NCI-H82 (cell line): Measurements from ENCODE around the gene TGM3.

Experiments
- DNase-seq: peaks from one replicate; lab custom pipeline; 2025; lab: John Stamatoyannopoulos, UW

The TGM3 gene

GRCh38 chr20:2379511-2380229 lies 83.9 kb downstream of the TGM3 start:
- no peak for DNase-seq

- no peak for DNase-seq
Observed at GRCh38 chr20:2380601-2381000, 84.8 kb downstream of the TGM3 start, which contains the start of gene TGM6. TGM6 (plus strand) TSS chr20:2380901; CDS start chr20:2380969, 68 bp downstream.

GRCh38 chr20:2381303-2381702 lies 85.5 kb downstream of the TGM3 start:
- no peak for DNase-seq

DNA sequence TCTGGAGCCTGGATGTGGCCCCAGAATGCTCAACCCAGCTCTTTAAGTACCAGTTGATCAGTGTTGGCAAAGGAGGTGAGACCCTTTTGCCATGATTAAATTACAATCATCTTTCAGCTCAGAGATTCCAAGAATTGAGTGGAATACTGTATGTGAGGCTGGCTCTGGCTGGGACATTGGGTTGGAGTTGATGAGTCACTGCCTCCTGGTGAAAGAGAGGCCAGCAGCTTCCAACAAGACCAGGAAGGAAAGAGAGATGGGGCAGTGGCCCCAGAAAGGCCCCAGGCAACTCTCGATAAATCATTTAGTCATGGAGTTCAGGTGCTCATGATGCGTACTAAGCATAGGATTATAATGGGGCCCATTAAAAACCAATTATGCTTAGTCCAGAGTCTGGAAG lies 87.0 kb downstream of the TGM3 start:
- DNase-seq, result peak; percentile 7

GRCh38 chr20:2385026-2385425 lies 89.2 kb downstream of the TGM3 start:
- DNase-seq, result no peak

- peak; percentile 32 for DNase-seq
Observed at GRCh38 chr20:2385496-2385895, 89.7 kb downstream of the TGM3 start.

DNA sequence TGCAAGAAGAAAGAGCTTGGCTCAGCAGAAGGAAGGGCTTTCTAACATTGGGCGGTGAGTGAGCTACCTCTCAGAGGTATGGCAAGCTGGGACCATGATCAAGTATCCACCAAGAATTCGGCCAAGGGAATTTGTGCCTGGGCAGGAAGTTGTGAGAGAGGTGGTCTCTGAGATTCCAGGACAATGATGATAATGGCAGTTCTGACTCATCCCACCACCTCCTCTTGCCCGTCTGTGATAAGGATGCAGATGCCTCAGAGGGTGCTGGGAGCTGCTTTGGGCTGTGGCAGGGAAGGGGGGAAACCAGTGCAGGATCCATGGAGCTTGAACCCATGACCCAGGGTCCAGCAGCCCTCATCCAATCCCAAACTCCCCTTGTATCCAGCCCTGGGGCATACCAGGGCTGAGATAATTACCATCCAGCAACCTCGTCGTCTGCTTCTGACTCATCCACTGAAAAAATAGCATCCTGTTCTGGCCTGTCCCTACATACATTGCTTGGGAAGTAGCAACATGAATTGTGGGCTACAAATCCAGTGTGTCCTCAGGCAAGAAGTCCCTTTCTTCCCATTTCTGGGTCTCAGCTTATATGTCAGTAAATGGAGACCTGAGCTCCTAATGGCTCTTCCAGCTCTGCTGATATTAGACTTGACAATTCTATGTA lies 90.8 kb downstream of the TGM3 start:
- DNase-seq, result no peak

DNA sequence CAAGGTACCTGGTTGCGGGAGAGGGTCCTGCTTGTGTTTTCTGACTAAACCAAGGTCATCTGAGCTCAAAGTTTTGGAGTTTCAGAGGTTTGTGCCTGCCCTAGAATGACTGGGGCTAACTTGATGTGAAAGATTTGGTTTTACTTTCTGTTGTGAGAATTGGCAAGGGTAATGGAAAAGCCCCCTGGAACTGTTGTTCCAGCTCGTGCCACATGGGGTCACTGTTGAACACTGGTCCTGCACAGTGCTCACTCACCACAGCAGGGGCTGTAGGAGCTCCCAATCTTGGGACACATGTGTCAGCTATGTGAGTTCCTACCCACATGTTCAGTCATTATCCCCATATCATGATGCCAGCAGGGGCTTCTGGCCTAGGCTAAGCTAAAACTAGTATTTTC lies 91.4 kb downstream of the TGM3 start:
- DNase-seq, result peak; percentile 54

DNA sequence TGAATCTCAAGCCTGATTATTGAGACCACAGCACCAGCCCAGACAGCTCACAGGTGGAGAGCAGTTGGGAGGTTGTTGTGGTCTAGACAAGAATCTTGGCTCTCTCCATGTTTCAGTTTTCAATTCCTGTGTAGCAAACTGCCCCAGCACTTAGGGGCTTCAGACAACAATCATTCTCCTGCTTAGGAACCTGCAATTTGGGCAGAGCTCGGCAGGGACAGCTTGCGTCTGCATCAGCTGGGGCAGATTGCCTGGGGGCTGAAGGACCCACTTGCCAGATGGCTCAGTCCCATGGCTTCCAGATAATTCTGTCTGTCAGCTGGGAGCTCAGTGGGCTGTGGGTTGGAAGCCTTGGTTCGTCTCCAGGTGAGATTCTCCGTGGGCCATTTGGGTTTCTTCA lies 91.8 kb downstream of the TGM3 start:
- no peak for DNase-seq
